HG02642 (cell line): ENCODE results near the gene PTRH2.
"Not testable (repeated sequence)": the region's sequence is repeated elsewhere in the genome, so short reads cannot be mapped to it uniquely, and the experiment has no call there.

Source experiments
- ATAC-seq: cut with Tn5 transposase; IDR thresholded peaks from one replicate; pipeline ENCODE4 v1.9.1; 2021; ENCODE audit warnings: mild to moderate bottlenecking; ENCODE audit not compliant: unreplicated experiment, poor library complexity

Gene PTRH2

DNA sequence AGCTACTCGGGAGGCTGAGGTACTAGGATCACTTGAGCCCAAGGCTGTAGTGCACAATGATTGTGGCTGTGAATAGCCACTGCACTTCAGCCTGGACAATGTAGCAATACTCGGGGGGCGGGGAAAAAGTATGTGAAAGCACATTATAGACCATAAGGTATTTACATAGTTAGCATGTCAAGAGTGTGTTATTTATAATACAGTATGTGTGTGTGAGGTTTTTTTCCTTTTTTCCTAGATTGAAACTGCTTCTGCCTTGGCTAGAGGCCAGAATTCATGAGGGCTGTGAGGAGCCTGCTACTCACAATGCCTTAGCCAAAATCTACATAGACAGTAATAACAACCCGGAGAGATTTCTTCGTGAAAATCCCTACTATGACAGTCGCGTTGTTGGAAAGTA lies 30.5 kb downstream of the PTRH2 start:
- ATAC-seq = no peak

DNA sequence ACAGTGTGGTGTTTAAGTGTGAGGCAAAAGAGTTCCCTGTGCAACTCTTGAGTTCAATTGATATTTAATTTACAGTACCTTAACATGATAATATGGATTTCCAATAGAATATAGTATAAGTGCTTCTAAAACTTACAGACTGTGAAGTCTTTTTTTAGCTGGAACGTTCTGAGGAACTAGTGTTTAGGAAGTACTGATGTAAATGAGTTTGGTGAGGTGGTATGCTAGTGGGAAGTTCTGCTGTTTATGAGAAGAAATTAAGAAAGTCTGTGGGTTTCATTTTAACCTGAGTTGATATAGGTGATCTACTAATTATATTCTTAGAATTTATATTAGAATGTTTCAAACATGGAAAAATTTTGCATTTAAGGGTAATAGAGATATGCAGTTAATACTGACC lies 32.0 kb downstream of the PTRH2 start:
- ATAC-seq = no peak

DNA sequence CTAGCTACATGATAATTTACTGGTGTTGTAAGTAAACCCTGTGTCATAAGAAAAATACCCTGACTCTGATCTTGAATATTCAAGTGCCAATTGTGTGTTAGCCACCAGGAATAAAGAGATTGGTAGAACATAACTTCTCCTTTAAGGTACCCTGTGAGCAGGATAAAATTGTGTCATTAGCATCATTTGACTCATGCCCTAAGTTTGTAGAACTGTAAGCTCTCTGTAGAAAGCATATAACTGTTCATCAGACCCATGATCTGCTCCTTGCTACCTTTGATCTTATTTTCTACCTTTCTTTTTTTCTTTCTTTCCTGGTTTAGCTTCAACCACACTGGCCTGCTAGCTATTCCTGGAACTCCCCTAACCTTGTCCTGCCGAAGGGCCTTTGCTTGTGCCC lies 35.8 kb downstream of the PTRH2 start:
- no peak for ATAC-seq

DNA sequence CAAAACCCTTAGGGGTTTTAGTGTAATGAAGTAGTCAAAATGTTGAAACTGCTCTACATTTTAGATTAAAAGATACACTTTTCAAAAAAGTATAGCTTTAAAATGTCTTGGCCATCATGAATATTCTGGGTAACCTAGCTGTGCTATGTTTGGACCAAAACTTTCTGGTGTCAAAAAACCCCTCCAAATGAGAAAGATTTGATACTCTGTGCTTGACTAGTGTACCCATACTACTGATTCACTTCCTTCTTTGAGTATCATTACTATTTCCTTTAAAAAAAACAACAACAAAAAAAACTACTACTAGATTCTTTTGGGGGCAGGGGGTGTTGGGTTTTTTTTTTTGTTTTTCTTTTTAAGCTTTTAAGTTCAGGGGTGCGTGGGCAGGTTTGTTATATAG lies 37.3 kb downstream of the PTRH2 start:
- no peak for ATAC-seq

DNA sequence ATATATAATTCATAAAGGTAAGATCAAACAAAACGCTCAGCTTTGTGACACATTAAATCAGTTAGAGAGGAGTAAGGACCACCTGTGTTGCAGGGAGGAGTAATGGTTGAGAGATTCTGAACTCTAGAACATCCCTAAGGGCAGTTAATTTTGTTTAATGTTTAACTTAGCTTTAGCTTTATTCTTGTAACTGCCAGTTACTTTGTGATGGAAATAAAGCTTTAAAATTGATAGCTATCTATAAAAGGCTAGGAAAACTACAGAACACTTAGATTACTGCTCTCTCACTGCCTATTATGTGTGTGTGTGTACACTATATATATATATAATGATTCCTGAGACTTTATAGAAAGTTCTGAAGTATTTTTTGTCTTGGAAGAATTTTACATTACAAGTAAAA lies 37.8 kb downstream of the PTRH2 start:
- ATAC-seq = no peak

DNA sequence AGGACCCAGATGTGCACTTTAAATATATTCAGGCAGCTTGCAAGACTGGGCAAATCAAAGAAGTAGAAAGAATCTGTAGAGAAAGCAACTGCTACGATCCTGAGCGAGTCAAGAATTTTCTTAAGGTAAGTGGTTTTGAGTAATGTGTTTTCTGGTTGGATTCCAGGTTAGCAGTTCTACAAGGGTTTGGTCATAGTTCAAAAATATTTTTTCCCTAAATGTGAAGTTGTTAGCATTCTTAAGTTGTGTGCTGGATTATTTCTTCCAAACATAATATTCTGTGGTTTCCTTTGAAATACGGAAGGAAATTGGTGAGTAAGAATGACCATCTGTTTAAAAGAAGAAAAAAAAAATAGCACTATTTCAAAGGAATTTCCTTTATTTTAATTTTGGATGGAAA lies 38.4 kb downstream of the PTRH2 start:
- ATAC-seq = no peak

DNA sequence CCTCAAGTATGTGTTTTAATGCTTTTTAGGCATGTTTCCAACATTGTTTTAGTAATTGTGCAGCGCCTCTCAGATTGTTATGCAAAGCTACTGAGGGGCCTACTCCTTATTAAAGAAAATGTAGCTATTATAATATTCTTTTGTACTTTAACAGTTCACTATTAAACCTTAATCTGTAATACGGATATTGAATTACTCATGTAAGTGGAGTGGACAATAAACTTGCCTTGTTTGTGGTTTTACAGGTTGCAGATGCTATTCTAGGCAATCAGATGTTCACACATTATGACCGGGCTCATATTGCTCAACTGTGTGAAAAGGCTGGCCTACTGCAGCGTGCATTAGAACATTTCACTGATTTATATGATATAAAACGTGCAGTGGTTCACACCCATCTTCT lies 41.0 kb downstream of the PTRH2 start:
- no peak for ATAC-seq

DNA sequence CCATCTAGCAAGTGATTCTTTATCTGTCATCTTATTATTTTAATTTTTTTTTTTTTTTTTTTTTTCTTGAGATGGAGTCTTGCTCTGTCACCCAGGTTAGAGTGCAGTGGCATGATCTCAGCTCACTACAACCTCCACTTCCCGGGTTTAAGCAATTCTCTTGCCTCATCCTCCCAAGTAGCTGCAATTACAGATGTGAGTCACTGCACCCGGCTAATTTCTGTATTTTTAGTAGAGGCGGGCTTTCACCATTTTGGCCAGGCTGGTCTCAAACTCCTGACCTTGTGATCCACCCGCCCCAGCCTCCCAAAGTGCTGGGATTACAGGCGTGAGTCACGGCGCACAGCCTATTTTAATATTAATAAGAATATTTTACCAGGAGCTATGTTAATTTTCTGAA lies 50.6 kb downstream of the PTRH2 start:
- not testable (repeated sequence) for ATAC-seq

DNA sequence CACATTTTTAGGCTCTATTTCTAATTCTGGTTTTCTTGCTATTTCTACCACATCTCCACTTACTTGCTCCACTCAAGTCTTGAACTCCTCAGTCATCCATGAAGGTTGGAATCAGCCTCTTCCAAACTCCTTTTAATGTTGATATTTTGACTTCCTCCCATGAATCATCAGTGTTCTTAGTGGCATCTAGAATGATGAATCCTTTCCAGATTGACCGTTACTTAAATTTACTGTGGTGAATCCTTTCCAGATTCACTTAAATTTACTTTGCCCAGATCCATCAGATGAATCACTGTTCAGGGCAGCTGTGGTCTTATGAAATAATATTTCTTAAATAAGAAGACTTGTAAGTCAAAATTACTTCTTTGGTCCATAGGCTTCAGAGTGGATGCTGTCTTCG lies 55.1 kb downstream of the PTRH2 start:
- no peak for ATAC-seq

DNA sequence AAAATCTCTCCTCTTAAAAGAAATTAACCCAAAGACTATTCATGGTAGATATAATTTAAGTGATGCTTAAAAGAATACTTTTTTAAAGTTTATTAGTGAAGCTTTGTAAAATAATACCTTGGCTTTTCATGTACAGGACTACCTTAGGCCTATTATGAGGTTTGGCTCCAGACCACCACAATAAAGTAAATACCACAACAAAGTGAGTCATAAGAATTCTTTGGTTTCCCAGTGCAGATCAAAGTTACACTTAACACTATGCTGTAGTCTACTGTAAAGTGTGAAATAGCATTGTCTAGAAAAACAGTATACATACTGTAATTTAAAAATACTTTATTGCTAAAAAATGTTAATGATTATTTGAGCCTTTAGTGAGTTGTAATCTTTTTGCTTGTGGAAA lies 55.9 kb downstream of the PTRH2 start:
- ATAC-seq = no peak

DNA sequence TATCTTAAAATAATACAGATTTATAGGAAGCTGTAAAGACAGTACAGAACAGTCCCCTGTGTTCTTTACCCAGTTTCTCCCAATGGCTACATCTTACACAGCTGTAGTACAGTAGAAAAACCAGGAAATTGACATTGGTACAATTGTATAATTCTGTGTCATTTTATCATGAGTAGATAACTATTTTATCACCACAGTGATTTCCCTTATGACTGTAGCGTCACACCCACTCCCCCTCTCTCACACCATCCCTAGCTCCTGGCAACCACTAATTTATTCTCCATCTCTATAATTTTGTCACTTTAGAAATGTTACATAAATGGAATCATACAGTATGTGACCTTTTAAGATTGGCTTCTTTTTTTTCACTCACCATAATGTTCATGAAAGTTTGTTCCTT lies 56.6 kb downstream of the PTRH2 start:
- no peak for ATAC-seq

DNA sequence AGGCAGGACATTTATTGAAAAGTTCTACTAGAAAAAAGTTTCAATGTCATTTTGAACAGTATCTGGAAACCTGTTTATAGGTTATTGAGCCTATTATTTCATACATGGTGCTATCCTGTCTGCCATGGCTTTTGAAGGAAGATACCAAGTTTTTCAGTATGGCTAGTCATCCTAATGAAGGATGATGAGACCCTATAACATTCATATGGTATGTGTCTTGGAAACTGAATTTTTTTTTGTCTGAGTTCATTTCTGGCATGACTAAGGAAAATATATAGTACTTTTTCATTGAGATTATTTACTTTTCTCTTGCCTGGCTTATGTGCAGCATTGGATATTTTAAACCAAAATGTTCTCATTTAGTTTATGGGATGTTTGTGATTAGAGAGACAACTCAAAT lies 57.3 kb downstream of the PTRH2 start:
- no peak for ATAC-seq
